COLO829 (cell line): Measurements from ENCODE around the gene PKDREJ.
A peak's percentile ranks its signal among the peaks of the same experiment; 100 is the strongest.
"Not testable (repeated sequence)": the region's sequence is repeated elsewhere in the genome, so short reads cannot be mapped to it uniquely, and the experiment has no call there.

Source experiments
- DNase-seq: peaks from one replicate; pipeline ENCODE4 v3.0.0; 2012; ENCODE audit warnings: low spot score

The PKDREJ gene

GRCh38 chr22:46288846-46289243 is 25.7 kb upstream of the PKDREJ start:
- DNase-seq, result no peak

- no peak for DNase-seq
These were observed 25.0 kb upstream of the PKDREJ start for GRCh38 chr22:46287873-46288751.

DNA sequence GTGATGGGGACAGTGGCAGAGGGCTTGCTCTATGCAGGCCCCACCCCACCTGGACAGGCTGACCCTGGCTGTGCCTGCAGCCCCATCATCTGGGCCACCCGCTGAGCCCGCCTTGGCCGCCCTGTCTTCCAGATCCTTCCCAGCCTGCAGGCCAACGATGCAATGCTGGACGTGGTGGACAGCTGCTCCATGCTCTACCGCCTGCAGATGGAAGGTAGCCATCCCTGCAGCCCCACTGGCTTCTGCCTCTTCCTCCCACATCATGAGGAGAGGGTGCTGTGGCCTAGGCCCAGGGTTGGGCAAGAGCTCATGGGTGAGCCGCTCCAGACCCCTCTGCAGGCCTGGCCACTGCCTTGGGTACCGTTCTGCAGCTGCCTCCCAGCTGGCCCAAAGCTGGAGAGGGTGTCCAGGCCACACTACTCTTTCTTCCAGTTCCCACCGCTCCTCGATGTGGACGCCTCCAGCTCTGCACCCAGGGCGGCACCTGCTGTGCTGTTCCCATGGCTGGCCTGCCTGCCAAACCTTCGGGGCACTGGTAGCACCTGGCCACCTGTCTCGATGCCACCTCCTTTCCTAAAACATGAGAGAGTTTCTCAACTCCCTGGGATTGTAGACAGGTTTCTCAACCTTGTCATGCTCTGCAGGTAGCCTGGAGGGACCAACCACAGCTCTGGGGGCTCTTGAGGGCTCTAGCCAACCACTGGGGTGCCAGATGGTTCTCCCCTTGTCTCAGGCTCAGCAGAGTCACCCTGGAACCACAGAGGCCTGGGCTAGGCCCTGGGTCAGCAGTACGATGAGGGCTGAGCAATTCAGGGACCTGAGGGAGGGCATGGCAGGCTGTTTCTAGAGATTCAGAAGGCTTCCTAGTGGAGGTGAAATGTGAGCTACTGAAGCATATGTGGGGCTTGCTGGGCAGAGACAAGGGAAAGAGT is 24.1 kb upstream of the PKDREJ start:
- no peak for DNase-seq

DNA sequence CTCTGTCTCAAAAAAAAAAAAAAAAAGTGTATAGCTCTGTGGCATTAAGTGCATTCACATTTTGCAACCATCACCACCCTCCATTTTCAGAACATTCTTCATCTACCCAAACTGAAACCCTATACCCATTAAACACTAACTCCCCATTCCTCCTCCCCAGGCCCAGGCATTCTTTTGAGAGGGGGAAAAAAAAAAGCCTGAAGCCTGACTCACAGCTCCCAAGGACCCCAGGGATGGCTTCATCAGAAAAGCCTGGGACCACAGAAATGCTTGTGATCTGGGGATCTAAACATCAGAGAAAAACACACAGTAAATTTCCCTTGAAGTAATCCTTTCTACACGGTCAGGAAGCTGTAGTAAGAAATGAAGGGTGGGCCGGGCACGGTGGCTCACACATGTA is 22.9 kb upstream of the PKDREJ start:
- DNase-seq, result no peak

DNA sequence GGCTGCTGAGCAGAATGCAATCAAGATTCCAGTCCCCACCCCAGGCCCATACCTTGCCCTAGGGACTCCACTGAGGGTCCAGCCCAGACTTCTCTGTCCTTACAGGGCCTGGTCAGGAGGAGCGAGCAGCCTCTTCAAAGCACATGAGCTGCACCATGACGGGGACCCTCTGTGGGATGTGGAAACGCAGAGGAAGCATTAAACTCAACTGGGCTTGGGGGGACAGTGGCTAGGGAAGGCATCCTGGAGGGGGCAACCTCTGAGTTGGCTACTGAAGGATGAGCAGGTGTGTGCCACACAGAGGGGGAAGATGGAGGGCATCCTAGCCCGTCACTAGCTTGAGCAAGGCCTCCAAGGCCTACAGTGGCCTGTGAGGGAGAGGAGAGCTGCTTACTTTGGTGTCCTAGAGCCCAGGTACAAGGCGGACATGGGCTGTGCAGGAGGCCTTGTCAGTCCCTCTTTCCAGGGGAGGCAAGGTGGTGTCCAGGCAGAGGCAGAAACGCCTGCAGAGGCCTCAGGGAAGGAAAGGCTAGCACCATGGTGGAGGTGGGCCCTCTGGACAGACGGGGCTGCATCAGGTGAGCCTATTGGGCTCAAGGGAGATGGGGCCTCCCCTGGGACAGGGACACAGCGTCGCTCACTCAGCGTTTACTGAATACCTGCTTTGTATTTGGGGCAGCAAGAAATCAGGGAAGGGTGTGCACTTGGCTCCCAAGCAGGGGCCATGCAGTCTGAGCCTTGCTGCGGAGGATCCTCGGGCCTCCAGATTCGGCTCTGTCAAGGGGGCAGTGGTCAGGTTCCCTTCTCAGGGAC is 18.9 kb upstream of the PKDREJ start:
- no peak for DNase-seq

DNA sequence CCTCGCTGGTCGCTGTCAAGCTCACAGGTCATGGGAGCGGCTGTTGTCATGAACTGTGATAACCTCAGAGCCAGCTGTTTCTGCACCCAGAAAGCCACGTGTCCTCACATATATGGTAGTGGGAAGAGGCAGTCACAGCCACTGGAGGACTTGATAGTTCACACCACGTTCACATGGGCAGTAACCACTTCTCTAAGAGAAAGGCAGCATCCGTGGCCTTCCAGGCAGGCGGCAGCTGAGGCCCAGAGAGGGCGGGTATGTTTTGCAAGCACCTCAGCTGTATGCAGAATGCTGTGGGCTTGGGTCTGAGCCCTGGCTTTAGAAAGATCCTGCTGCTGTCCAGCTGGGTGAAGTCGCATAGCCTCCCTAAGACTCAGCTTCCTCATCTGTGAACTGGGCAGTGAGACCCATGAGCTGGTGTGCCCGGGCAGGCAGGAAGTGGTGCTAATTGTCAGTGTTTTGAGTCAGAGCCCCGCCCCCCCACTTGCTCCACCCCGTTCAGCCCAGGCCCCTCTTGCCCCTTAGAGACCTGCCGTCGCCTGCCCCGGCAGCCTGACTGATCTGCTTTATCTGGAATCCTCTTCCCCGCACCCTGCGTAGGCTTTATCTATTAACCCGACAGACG is 18.0 kb upstream of the PKDREJ start:
- no peak for DNase-seq

GRCh38 chr22:46280063-46280817 is 17.1 kb upstream of the PKDREJ start:
- DNase-seq, result no peak

- DNase-seq, result no peak
These were observed 15.8 kb upstream of the PKDREJ start for GRCh38 chr22:46278656-46279645.

DNA sequence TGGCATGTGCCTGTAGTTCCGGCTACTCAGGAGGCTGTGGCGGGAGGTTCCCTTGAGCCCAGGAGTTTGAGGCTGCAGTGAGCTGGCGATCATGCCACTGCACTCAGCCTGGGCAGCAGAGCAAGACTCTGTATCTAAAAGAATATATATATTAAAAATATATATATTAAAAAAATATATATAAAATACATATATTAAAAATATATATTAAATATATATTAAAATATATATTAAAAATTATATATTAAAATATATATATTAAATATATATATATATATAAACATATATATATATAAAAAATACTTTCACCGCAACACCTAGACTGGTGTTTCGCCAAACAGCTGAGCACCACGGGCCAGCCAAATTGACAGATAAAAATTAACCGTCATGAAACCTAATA is 13.4 kb upstream of the PKDREJ start:
- DNase-seq, result no peak

DNA sequence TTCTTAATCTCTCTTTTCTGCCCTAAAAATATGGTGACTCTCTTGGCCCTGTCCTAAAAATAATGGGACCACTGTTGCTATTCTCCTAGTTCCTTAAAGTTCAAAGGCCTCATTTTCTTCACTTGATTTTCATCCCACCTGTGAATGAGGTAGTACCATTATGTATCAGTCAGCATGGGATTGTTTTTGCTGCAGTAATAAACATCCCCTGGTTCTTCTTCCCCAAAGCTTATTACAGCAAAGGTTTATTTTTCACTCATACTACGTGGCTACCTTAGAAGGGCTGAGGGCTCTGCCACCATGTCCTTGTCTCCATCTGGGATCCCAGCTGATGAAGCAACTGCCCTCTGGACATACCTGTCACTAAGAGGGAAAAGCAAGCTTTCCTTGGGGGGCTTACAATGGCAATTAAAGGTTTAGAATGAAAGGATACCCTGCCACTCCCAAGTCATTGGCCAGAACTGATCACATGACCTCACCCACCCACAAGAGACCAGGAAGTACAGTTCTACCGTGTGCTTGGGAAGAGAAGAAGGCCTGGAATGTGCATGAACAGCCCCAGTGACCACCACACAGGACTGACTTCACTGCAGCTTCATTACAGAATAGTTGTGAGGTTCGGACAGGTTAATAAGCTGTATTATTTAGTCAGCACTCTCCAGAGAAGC is 12.4 kb upstream of the PKDREJ start:
- DNase-seq, result no peak

GRCh38 chr22:46274381-46274780 is 11.2 kb upstream of the PKDREJ start:
- DNase-seq, result no peak

DNA sequence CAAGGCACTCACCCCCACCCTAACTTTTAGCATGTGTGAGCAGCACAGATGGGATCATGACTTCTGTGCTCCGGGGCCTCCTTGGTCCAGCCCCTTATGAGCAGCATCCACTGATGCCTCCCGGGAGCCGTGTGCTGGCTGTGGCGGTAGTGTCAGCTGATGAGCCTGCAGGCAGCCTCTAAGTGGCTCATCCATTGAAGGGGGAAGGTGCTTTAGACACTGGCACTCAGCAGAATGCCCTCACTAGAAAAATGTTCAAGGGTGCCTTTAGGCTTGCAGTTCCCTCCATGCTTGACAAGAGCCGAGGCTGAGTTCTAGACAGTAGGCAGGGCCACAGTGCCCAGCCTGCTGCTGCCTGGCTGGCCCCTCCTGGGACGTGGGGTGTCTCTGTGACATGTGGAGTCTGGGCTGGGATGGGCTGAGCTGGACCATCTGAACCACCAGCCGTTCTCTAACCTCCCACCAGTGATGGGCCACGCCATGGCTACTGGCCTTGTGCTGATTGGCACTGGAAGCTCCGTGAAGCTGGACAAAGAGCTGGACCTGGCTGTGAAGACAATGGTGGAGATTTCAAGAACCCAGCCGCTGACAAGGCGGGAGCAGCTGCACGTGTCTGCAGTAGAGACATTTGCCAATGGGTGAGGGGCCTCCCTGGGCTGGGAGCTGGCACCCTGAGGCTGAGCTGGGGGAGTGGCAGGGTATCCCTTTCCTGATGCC is 10.4 kb upstream of the PKDREJ start:
- no peak for DNase-seq

DNA sequence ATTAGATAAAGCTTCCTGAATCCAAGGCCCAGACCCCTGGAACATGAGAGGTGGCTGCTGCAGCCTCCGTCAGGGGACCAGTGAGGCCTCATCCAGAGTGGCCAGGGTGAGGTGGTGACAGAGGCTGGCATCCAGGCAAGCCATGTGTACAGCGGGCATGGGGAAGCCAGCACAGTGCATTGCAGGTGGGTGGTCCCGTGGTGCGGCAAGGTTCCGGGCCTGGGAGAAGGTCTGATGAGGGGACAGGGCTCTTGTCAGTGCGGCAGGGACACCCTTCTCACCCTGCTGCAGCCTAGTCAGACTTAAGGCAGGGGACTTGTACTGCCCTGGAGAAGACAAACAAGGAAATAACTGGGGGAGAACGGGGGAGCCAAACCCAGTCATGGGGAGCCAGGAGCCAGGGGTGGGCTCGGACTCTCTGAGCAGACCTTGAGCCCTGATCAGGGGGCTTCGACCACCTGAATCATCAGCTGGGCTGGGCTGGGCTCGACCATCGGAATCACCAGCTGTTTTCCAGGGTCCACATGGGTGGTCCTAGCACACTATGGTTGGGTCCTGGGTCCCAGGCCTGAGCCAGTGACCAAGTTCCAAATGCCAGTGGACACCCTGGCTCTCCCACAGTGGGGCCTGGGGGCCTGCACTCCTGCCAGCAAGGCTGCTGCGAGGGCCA is 9.8 kb upstream of the PKDREJ start:
- DNase-seq, result no peak

DNA sequence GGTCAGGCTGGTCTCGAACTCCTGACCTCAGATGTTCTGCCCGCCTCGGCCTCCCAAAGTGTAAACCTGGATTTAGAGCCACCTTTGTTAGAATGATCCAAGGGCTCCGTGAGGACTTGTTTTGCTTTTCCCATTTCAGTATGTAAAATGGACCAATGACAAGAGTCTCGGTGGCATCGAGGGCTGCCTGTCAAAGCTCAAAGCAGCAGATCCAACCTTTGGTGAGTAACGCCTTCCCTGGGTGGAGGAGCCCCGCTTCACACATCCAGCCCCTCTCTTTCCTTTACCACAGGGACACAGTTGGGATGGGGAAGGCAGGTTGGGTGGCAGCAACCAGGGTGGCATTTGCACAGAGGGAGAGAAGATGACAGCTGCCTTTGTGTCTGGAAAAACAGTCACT is 9.1 kb upstream of the PKDREJ start:
- DNase-seq, result no peak

GRCh38 chr22:46269564-46269963 is 6.4 kb upstream of the PKDREJ start:
- DNase-seq, result no peak

- DNase-seq, result peak; percentile 96
These were observed 4.5 kb upstream of the PKDREJ start, which contains the start of gene TTC38 for GRCh38 chr22:46267431-46268279. Gene TTC38 (plus strand): TSS chr22:46268008. CDS start chr22:46268040, 32 bp downstream.

DNA sequence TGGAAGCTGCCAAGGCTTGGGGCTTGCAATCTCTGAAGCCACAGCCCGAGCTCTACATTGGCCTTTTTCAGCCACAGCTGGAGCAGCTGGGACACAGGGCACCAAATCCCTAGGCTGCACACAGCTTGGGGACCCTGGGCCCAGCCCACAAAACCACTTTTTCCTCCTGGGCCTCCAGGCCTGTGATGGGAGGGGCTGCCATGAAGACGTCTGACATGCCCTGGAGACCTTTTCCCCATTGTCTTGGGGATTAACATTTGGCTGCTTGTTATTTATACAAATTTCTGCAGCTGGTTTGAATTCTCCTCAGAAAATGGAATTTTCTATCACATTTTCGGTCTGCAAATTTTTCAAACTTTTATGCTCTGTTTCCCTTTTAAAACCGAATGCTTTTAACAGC is 2.5 kb upstream of the PKDREJ start:
- DNase-seq, result not testable (repeated sequence)
